ENCODE measurements around the gene CDK5RAP1.
"Not testable (repeated sequence)": the region's sequence is repeated elsewhere in the genome, so short reads cannot be mapped to it uniquely, and the experiment has no call there.

The CDK5RAP1 gene

GRCh38 chr20:33401184-33401920 lies at the start of gene CDK5RAP1:
Gene CDK5RAP1, minus strand, starts transcription at chr20:33401519. Its CDS starts 4,455 bp downstream, at chr20:33397064.
- peak; percentile 67 to 70 for DNase-seq (ENCODE audit: low read depth in 2 of 2)

- no peak for DNase-seq (ENCODE audit: low read depth in 2 of 2)
Measured at GRCh38 chr20:33450867-33451266, 49.5 kb upstream of the CDK5RAP1 start.

DNA sequence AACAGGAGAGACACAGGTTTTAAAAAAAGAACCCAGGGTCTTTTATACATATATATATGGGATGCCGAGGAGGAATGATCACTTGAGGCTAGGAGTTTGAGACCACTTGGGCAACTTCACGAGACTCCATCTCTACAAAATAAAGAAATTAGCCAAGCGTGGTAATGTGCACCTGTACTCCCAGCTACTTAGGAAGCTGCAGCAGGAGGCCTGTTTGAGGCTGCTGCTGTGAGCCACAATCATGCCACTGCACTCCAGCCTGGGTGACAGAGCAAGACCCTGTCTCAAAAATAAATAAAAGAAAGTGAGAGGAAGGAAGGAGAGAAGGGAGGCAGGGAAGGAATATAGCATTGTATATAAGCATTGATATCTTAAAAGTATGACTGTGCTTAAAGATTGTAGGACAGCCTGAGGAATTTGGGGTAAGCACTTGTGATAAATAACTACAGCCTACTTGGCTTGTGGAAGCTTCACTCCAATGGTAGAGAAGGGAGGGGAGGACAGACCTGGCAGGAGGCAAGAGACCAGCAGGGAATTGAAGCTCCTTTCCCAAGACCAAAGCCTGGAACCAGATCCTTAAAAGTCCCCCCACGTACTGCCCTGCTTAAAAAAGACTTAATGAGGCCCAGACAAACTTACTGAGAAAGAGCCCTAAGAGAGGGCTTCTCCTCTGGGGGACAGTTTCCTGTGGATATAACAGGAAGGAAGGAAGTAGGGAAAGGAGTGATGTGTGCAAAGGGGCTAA lies 44.7 kb upstream of the CDK5RAP1 start:
- no peak for DNase-seq (ENCODE audit: low read depth in 2 of 2)

DNA sequence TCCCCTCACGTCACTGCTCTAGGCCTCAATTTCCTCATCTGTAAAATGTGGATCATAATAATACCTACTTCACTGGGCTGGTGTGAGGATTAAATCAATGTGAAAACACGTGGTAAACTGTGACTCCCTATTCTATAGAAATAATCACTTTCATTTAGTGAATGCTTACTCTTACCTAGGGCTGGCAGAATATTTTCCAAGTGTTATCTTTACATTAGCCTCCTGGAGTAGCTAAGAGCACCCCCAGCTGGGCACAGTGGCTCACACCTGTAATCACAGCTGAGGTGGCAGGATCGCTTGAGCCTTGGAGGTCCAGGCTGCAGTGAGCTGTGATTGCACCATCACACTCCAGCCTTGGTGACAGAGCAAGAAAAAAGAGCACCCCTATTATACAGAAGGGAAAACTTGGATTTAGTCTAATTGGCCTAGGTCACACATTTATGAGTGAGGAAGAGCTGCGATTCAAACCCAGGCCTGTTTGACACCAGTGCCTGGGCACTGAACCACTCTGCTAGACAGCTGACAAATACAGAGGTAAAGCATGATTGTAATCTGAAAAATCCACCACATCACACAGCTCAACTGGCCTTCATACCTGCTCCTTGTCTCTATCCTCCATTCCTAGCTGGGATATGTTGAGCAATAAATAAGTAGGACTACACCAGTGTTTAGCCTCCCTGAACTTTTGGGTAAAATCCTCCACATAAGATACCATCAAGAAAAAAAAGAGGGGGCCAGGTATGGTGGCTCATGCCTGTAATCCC lies 43.7 kb upstream of the CDK5RAP1 start:
- no peak for DNase-seq (ENCODE audit: low read depth in 2 of 2)

DNA sequence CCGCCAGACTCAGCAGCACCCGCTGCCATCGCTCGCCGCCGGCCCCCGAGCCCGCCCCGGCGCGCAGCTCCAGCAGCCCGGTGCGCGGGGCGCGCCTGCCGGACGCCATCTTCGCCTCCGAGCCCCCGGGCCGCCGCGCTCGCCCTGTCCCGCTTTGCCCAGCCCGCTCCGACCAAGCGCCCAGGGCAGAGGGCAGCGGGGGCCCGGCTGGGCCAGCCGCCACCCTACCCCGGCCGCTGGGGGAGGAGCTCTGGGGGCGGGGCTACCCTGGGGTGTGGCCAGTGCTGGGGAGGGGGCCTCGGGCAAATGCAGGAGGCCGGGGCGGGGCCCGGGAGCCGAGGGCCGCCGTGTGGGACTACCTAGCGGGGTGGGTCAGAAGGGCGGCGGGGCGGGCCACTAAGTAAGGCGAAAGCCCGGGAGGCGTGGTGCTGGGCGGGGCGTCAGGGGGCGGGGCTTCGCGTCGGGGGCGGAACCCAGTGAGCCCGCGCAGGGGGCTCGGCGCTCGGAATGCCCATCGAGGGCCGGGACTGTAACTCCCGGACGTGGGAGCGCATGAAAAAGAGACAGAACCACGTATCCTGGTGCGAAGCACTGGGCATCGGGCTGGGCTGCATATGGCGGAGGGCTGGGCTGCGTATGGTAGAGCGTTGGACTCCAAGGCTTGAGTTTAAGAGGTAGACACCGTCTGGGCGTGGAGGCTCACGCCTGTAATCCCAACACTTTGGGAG lies 42.4 kb upstream of the CDK5RAP1 start, which contains the start of gene SNTA1:
Gene SNTA1, minus strand, starts transcription at position 252 of the 728 bp plus-strand sequence. Its CDS starts 143 bp downstream, at position 109.
- DNase-seq (ENCODE audit: low read depth in 2 of 2) = peak; percentile 79 to 82

DNA sequence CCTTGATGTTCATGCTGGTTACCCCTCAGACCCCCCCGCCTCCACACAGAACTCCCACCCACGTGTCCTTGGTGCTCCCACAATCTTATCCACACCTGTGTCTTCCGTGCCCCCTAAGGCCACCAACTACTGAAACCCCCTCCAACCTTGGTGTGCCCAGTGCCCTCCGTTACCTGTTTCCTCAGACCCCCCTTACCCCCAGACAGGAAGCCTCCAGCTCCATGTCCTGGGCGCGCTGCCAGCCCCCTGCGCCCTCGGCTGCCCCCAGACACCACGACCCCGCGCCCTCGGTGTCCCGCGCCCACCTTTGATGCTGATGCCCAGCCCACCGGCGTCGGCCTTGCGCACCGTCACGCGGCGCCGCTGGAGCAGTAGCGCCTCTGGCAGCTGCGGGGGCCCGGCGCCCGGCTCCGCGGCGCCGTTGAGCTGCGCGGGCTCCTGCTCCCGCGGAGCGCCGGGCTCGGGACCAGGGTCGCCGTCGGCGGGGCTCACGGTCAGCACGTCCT lies 41.7 kb upstream of the CDK5RAP1 start:
- DNase-seq (ENCODE audit: low read depth in 2 of 2) = no peak

DNA sequence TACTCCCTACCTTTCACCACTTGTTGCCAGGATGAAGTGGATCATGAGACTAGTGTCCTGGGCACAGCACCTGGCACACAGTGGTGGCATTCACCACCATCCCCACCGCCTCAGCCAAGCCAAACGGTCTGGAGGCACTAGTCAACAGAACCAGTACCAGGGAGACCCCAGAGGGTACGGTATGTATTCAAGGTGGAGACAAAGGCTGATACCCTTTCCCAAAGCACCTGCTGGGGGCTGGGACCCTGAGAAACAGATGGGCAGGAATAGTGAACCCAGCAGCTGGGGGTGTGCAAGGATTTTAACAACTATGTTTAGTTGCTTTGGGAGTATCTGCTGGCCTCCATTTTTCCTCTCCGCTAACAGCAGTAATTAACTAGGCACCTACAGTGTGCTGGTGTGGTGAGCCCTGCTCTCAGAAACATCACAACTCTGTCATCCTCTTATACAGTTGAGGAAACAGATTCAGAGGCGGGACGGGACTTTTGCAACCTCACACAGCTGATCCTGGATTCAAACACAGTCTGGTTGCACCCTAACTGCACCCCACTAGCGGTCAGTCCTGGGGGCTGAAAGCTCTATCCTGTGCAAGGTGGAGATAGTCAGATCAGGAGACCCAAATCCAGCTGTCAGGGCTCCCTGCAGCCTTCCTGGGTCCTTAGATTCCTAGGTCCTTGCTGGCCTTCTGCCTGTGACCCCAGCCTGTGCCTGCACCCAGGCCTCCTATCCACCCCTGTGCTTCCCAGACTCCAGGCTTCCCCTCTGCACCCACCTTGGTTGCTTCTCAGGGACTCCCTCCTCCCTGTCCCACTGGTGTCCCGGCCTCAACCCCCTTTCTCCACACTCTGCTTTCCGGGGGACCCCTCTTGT lies 41.1 kb upstream of the CDK5RAP1 start:
- DNase-seq (ENCODE audit: low read depth in 2 of 2) = no peak

GRCh38 chr20:33441142-33441955 lies 40.0 kb upstream of the CDK5RAP1 start:
- DNase-seq (ENCODE audit: low read depth in 2 of 2) = no peak

DNA sequence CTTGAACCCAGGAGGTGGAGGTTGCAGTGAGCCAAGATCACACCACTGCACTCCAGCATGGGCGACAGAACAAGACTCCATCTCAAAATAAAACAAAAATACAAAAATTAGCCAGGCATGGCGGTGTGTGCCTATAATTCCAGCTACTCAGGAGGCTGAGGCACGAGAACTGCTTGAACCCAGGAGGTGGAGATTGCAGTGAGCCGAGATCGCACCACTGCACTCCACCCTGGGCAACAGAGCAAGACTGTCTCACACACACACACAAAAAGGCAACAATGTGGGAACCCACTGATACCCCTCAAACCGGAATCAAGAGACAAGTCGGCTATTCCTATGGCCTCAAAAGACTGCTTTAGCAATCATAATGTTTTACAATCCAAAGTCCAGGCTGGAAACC lies 39.2 kb upstream of the CDK5RAP1 start:
- DNase-seq (ENCODE audit: low read depth in 2 of 2) = not testable (repeated sequence)

GRCh38 chr20:33438481-33438880 lies 37.2 kb upstream of the CDK5RAP1 start:
- DNase-seq (ENCODE audit: low read depth in 2 of 2) = no peak

DNA sequence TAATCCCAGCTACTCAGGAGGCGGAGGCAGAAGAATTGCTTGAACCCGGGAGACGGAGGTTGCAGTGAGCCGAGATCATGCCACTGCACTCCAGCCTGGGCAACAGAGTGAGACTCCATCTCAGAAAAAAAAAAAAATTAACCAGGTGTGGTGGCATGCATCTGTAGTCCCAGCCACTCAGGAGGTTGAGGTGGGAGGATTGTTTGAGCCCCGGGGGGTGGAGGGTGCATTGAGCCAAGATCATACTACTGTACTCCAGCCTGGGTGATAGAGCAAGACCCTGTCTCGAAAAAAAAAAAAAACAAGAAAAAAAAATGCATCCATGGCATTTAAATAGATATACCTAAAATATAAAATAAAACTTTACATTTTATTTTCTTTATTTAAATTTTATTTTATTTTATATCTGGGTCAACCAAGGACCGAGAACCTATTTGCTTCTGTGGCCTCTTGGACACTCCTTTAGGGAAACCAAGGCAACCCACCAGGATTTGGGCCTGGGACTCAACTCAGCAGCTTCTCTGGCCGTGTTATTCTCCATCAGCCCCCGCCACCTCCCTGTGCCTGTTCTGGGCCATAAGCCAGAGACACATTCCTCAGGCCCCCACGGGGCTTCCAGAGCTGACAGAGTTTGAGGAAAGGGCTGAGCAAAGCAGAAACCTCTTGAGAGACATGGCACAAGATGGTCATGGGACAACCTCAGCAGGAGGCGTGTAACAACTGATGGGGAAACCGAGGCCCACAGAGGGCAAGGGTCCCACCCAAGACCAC lies 36.0 kb upstream of the CDK5RAP1 start:
- no peak for DNase-seq (ENCODE audit: low read depth in 2 of 2)

DNA sequence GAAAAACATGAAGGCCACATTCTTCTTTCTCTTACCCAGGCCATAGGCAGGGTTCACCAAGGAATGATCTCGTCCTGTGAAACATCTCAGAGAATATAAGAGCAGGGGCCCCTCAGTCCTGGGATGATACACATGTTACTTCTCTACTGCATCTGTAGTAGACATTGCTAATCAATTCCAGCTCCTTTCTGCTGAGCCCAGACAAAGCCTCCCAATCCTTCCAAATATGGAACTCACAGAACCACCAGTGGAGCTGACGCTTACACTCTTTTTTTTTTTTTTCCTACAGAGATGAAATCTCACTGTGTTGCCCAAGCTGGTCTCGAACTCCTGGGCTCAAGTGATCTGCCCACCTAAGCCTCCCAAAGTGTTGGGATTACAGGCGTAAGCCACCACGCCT lies 33.1 kb upstream of the CDK5RAP1 start:
- DNase-seq (ENCODE audit: low read depth in 2 of 2) = no peak

DNA sequence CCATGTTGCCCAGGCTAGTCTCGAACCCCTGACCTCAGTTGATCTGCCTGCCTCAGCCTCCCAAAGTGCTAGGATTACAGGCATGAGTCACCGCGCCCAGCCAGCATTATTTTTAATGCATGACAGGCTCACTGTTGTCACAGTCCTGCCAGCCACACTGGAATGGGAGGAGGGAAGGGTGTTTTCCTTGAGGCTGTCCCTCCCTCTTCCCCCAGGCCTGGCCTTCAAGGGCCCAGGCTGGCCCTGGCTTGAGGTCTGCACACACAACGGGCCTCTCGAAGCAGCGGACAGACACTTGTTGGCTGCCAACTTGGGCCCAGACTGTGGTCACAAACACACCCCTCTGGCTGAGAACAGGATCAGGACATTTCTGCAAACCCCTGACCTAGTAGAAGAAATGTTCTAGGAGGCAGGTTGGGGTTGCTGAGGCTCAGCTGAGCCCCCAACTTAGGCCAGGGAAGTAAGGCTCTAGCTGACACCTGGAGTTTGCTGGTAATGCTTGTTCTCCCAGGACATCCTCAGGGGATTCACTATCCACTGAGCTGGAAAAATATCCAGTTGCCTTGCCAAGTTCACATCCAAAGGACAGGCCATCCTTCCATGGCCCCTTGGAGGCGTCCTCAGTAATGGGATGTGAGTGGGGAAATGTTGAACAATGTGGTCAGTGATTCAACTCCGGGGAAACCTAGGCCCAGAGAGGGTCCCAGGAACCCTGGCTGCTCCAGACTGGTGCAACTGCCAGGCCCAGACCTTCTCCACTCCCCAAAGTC lies 32.3 kb upstream of the CDK5RAP1 start:
- DNase-seq (ENCODE audit: low read depth in 2 of 2) = no peak

DNA sequence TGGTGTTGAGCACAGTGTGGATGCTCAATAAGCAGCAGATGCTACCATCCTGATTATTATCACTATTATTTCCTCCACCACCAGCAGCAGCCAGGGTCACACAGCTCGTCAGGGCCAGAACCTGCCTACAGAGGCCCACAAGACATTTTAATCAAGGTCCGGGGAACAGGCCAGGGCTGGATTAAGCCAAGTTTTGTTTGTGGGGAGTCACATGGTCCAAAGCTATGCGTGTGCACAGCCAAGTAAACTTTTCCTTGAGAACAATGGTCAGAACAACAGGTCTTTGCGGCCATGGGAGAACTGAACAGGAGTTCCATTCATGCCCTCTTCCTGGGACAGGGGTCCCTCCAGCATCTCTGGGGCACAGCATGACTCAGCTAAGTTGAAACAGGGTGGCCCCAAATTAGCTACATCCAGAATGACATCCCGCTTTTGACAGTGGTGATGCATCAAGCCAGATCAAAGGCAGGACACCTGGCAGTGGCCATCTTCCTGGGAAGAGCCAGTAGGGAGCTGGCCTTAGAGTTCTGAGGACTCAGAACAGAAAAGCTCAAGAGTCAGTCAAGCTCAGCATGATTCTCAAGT lies 30.6 kb upstream of the CDK5RAP1 start:
- DNase-seq (ENCODE audit: low read depth in 2 of 2) = no peak

DNA sequence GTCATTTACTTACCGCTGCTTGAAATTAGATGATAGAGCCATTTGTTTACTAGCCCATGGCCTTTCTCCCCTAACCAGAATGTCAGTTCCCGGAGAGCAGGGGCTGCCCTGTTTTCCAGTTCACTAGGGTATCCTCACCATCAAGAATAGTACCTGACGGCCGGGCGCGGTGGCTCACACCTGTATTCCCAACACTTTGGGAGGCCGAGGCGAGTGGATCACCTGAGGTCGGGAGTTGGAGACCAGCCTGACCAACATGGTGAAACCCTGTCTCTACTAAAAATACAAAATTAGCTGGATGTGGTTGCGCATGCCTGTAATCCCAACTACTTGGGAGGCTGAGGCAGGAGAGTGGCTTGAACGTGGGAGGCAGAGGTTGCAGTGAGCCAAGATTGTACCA lies 22.6 kb upstream of the CDK5RAP1 start:
- not testable (repeated sequence) for DNase-seq (ENCODE audit: low read depth in 2 of 2)

DNA sequence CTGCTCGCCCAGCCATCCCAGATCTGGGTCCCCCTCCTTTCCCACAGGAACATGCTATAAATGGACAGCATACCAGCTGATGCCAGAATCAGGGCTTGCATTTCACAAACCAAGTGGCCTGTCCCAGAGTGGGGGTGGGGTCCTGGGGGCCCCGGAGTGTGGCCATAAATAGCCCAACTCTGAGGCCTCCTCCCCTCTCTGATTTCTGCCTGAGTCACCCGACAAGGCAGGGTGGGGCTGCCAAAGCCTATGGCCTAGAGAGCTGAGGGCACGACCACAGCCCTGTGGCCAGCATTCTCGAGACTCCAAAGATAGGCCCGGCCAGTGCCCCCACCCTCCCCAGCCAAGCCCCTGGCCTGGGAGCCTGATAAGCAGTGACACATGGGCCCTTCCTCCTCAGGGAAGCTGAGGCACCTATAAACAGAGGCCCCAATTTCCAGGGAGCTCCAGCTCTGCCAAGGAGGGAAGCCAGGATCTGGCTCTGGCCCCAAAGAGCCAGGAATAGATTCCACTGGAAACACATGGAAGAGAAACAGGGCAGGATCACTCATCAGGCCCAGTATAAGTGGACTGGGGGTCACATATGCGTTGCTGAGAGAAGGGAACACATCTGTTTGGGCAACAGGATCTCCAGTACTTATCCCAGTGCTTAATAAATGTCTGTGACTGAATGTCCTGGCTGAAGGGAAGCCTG lies 22.0 kb upstream of the CDK5RAP1 start:
- DNase-seq (ENCODE audit: low read depth in 2 of 2) = no peak
